MM.1S (cell line): ENCODE results near the gene ZNF574.

Experiments
- CTCF ChIP-seq: fragments of 300-600 bp; sonication (generic); IDR thresholded peaks from 2 replicates; pipeline ENCODE4 v1.5.1; 2016; ENCODE audit warnings: antibody characterized with exemption, low read length, mixed read lengths
- EZH2phosphoT487 ChIP-seq: fragments of 300-600 bp; sonication (generic); IDR thresholded peaks from 2 replicates; pipeline ENCODE4 v1.6.1; 2018; ENCODE audit warnings: antibody characterized with exemption, low read length

GRCh38 chr19:42040031-42040430 is 35.9 kb upstream of the ZNF574 start:
- TF ChIP-seq CTCF, result no peak
- TF ChIP-seq EZH2phosphoT487, result no peak
